Heart right ventricle (tissue), 16 donors: Measurements from ENCODE around the gene CTBP1. TPM values are rescaled to one million over a fixed set of nuclear protein-coding genes. Genes with fewer than 3 reads are reported as not detected.
A peak's percentile ranks its signal among the peaks of the same experiment; 100 is the strongest.

ENCODE experiments used
- ATAC-seq, 8 donors: fragments of 200-7000 bp; cut with Tn5 transposase; one replicate each; pipeline ENCODE4 v1.9.1; 2020; ENCODE audit warnings: mild to moderate bottlenecking in 8 of 8, moderate library complexity in 8 of 8, moderate number of reproducible peaks in 1 of 8
- DNase-seq, 2 donors: peaks; one replicate each; pipeline ENCODE4 v3.0.0-alpha.2; 2020
- H3K27ac ChIP-seq, 10 donors: fragments of 200-600 bp; sonication (generic) in 2 of 10; one replicate each; pipeline versions ENCODE4 v1.5.0 to v1.8.0; 2020 to 2022; ENCODE audit warnings: mild to moderate bottlenecking in 3 of 10
- H3K27me3 ChIP-seq, 7 donors: fragments of 200-600 bp; one replicate each; pipeline ENCODE4 v1.8.0; 2021 to 2022; ENCODE audit warnings: mild to moderate bottlenecking in 2 of 7
- H3K36me3 ChIP-seq, 9 donors: fragments of 200-600 bp; sonication (generic) in 1 of 9; one replicate each; pipeline versions ENCODE4 v1.5.0 to v1.8.0; 2020 to 2022; ENCODE audit warnings: mild to moderate bottlenecking in 2 of 9
- H3K4me1 ChIP-seq, 9 donors: fragments of 200-600 bp; sonication (generic) in 1 of 9; one replicate each; pipeline versions ENCODE4 v1.5.0 to v1.8.0; 2020 to 2022; ENCODE audit warnings: mild to moderate bottlenecking in 4 of 9
- H3K4me3 ChIP-seq, 10 donors: fragments of 200-600 bp; sonication (generic) in 2 of 10; one replicate each; pipeline versions ENCODE4 v1.5.0 to v1.8.0; 2020 to 2022; ENCODE audit warnings: mild to moderate bottlenecking in 7 of 10, moderate library complexity in 2 of 10
- H3K9me3 ChIP-seq, 11 donors: fragments of 200-600 bp in 10 of 11; sonication (generic) in 2 of 11; one replicate each; pipeline versions ENCODE4 v1.5.0 to v1.8.0; 2013 to 2022; ENCODE audit warnings: mild to moderate bottlenecking in 2 of 11, control low read depth in 1 of 11, moderate library complexity in 1 of 11
- CTCF ChIP-seq, 9 donors: fragments of 200-600 bp; sonication (generic) in 2 of 9; IDR thresholded peaks; one replicate each; pipeline versions ENCODE4 v1.5.0 to v1.8.0; 2021 to 2022; ENCODE audit warnings: antibody characterized with exemption in 9 of 9, mild to moderate bottlenecking in 5 of 9, moderate library complexity in 1 of 9
- WGBS, 2 donors: extraction: QIAGEN DNeasy Blood & Tissue Kit; methylation state at CpG; one replicate each; pipeline ENCODE4 v1.1.7; 2013; ENCODE audit warnings: inconsistent platforms in 1 of 2; 5-methylcytosine and 5-hydroxymethylcytosine counted together
- intact Hi-C, 10 donors: fragments of 100-400 bp; cut with DNase I; formaldehyde crosslinking; loops; one replicate each; pipeline versions ENCODE4 v1.11.1 to v1.14.2; 2022
- polyA plus RNA-seq, 2 donors: library from polyadenylated mRNA; stranded (reverse); fragments of 200-250 nt; gene quantifications; one replicate each; pipeline ENCODE4 v1.2.3, GENCODE V29; 2013
- total RNA-seq, 10 donors: library from RNA; stranded (reverse); fragmentation: NEBNext Ultra II Directional in 3 of 10; extraction: Animal tissue kit (Norgen Biotek cat#: 25700) in 3 of 10; gene quantifications; one replicate each; pipeline versions ENCODE4 v1.2.1 to v1.2.4, GENCODE V29; 2021 to 2023
- donor health status: Arrhythmogenic right ventricular cardiomyopathy.
- donor health status: ischemic (EF 13 %, LVEDD 7.1; RV severe dilation, severe dysfunction).
- donor health status: healthy with polysubstance abuse.
- donor health status: DM: no; HTN: yes; CAD: no.
- donor health status: DM: no; HTN: no; CAD: no.
- donor health status: ischemic (EF 25% LVEDD 6.9; RV normal size, moderate dysfunction).
- donor health status: ischemic (EF 25% LVEDD 5.7; RV mildly dilated, moderate dysfunction).
- donor health status: healthy.
- donor health status: DM: yes; HTN: yes; CAD: no.
- donor health status: Ischemic cardiomyopathy.
- donor health status: ischemic (EF 35%, LVEDD 5.7; RV mildly dilated, moderate dysfunction).
- donor health status: nonischemic (EF 11% LVEDD 7.7; RV severe dilation, severe dysfunction).
- donor health status: DM: yes; HTN: yes; CAD: no.
- donor health status: PGD.
- donor health status: ischemic (EF 29% LVEDD 5.4; RV normal size, mild dysfunction).
- donor health status: nonischemic (EF 23%, LVEDD 6.1; RV moderate dilation, normal function).

CTBP1 gene
- total and polyA plus RNA-seq, 12 donors, result 98.6 to 132 (median 121) TPM

GRCh38 chr4:1230971-1231636 is 17.8 kb downstream of the CTBP1 start:
- TF ChIP-seq CTCF (IDR thresholded peaks at IDR 0.05), result no peak
- Histone ChIP-seq H3K4me1 (peaks cover 18 to 44% (median 30%) of the 10 kb centered on the region in 9 donors), H3K27me3 (no peaks in the 10 kb centered on the region), H3K27ac (no peak overlapping the region), H3K4me3 (no peak overlapping the region), H3K9me3 (no peaks in the 10 kb centered on the region), H3K36me3 (peaks cover 0 to 100% (median 46%) of the 10 kb centered on the region in 9 donors)
- intact Hi-C loops, result loop anchor here in 1 of 10 donors (5.0 kb wide), 1 partner anchor 64 kb away; no protein-coding TSS in a partner anchor
- WGBS, 2 donors, result 95 to 96% methylated on average over 20 of the region's 20 CpGs
- ATAC-seq, result no peak
- peak in 1 of 2 donors; percentile 4 for DNase-seq

- no peaks in the 10 kb centered on the region for H3K9me3 ChIP-seq
- 97% methylated on average over 22 of the region's 22 CpGs for WGBS, 2 donors
- intact Hi-C loops, result loop anchor here in 1 of 10 donors (5.0 kb wide), 1 partner anchor 63 kb away; no protein-coding TSS in a partner anchor
- peaks cover 24 to 48% (median 37%) of the 10 kb centered on the region in 9 donors for H3K4me1 ChIP-seq
- no peaks in the 10 kb centered on the region for H3K27me3 ChIP-seq
- peaks cover 0 to 100% (median 43%) of the 10 kb centered on the region in 9 donors for H3K36me3 ChIP-seq
- H3K4me3 ChIP-seq, result no peak overlapping the region
- H3K27ac ChIP-seq, result no peak overlapping the region
- TF ChIP-seq CTCF (IDR thresholded peaks at IDR 0.05), result no peak
- no peak for DNase-seq
- no peak for ATAC-seq
Observed at GRCh38 chr4:1230316-1230715, 18.6 kb downstream of the CTBP1 start.

GRCh38 chr4:1229117-1229849 is 19.6 kb downstream of the CTBP1 start:
- no peak for TF ChIP-seq CTCF (IDR thresholded peaks at IDR 0.05)
- H3K4me3 ChIP-seq, result no peak overlapping the region
- H3K27ac ChIP-seq, result no peak overlapping the region
- H3K27me3 ChIP-seq, result no peaks in the 10 kb centered on the region
- no peaks in the 10 kb centered on the region for H3K9me3 ChIP-seq
- H3K36me3 ChIP-seq, result peaks cover 5 to 100% (median 44%) of the 10 kb centered on the region in 9 donors
- DNase-seq (no peak), ATAC-seq (no peak)
- peaks cover 20 to 41% (median 32%) of the 10 kb centered on the region in 9 donors for H3K4me1 ChIP-seq
- 94 to 95% methylated on average over 26 to 27 of the region's 27 CpGs for WGBS, 2 donors
- intact Hi-C loops, result no loop called here

GRCh38 chr4:1227816-1228215 is 21.1 kb downstream of the CTBP1 start:
- peaks cover 5 to 100% (median 44%) of the 10 kb centered on the region in 9 donors for H3K36me3 ChIP-seq
- H3K27ac ChIP-seq, result no peak overlapping the region
- ATAC-seq (no peak), DNase-seq (no peak)
- no peak for TF ChIP-seq CTCF (IDR thresholded peaks at IDR 0.05)
- no peaks in the 10 kb centered on the region for H3K27me3 ChIP-seq
- no peaks in the 10 kb centered on the region for H3K9me3 ChIP-seq
- intact Hi-C loops, result no loop called here
- H3K4me3 ChIP-seq, result no peak overlapping the region
- H3K4me1 ChIP-seq, result peaks cover 11 to 27% (median 17%) of the 10 kb centered on the region in 9 donors
- 89% methylated on average over 16 of the region's 16 CpGs for WGBS, 2 donors
